H9 (cell line): ENCODE data around the gene CDC42. TPM values are rescaled to one million over a fixed set of nuclear protein-coding genes. Genes with fewer than 3 reads are reported as not detected.

ENCODE experiments used
- DNase-seq: peaks from one replicate; pipeline ENCODE4 v3.0.0-alpha.2; 2017
- H2AFZ ChIP-seq: one replicate; pipeline ENCODE4 v1.6.1; 2013; ENCODE audit warnings: mild to moderate bottlenecking, low read length, control low read depth, moderate library complexity
- H2AK5ac ChIP-seq: 2 replicates; pipeline ENCODE4 v1.6.1; 2013; ENCODE audit warnings: low read length, control low read depth, mixed read lengths; ENCODE audit not compliant: insufficient read length
- H2BK120ac ChIP-seq: one replicate; pipeline ENCODE4 v1.6.1; 2013; ENCODE audit warnings: low read depth, mild to moderate bottlenecking, low read length, control low read depth, inconsistent platforms; ENCODE audit not compliant: poor library complexity, severe bottlenecking
- H2BK12ac ChIP-seq: 2 replicates; pipeline ENCODE4 v1.6.1; 2013; ENCODE audit warnings: low read length, control low read depth, mixed read lengths, low read depth; ENCODE audit not compliant: insufficient read length
- H2BK15ac ChIP-seq: 2 replicates; pipeline ENCODE4 v1.6.1; 2013; ENCODE audit warnings: low read depth, low read length, control low read depth
- H2BK20ac ChIP-seq: one replicate; pipeline ENCODE4 v1.6.1; 2013; ENCODE audit warnings: low read depth, mild to moderate bottlenecking, low read length, control low read depth, inconsistent platforms; ENCODE audit not compliant: poor library complexity, severe bottlenecking
- H2BK5ac ChIP-seq: 2 replicates; pipeline ENCODE4 v1.6.1; 2013; ENCODE audit warnings: low read length, control low read depth, mixed read lengths; ENCODE audit not compliant: insufficient read length
- H3K14ac ChIP-seq: 2 replicates; pipeline ENCODE4 v1.6.1; 2013; ENCODE audit warnings: low read length, control low read depth; ENCODE audit not compliant: insufficient read depth
- H3K18ac ChIP-seq: 2 replicates; pipeline ENCODE4 v1.6.1; 2013; ENCODE audit warnings: low read depth, mild to moderate bottlenecking, mixed read lengths, low read length, control low read depth; ENCODE audit not compliant: insufficient read length
- H3K23ac ChIP-seq: 2 replicates; pipeline ENCODE4 v1.6.1; 2013; ENCODE audit warnings: low read length, control low read depth, mixed read lengths, low read depth; ENCODE audit not compliant: insufficient read length
- H3K23me2 ChIP-seq: 2 replicates; pipeline ENCODE4 v1.6.1; 2013; ENCODE audit warnings: low read depth, mild to moderate bottlenecking, mixed read lengths, low read length, control low read depth; ENCODE audit not compliant: insufficient read length, poor library complexity, severe bottlenecking
- H3K27ac ChIP-seq: 2 replicates; pipeline ENCODE4 v1.5.1; 2013; ENCODE audit warnings: low read length, control low read depth, mixed read lengths, low read depth; ENCODE audit not compliant: insufficient read length
- H3K27me3 ChIP-seq: 2 replicates; pipeline ENCODE4 v1.6.1; 2013; ENCODE audit warnings: low read length, control low read depth, inconsistent platforms; ENCODE audit not compliant: insufficient read depth
- H3K4ac ChIP-seq: 2 replicates; pipeline ENCODE4 v1.6.1; 2013; ENCODE audit warnings: low read depth, mild to moderate bottlenecking, control low read depth, inconsistent platforms, low read length, moderate library complexity
- H3K4me1 ChIP-seq: 2 replicates; pipeline ENCODE4 v1.6.1; 2013; ENCODE audit warnings: low read length, control low read depth, inconsistent platforms; ENCODE audit not compliant: insufficient read depth
- H3K4me2 ChIP-seq: 2 replicates; pipeline ENCODE4 v1.6.1; 2013; ENCODE audit warnings: low read length, control low read depth, mixed read lengths; ENCODE audit not compliant: insufficient read length, insufficient read depth
- H3K56ac ChIP-seq: 2 replicates; pipeline ENCODE4 v1.6.1; 2013; ENCODE audit warnings: low read depth, mild to moderate bottlenecking, mixed read lengths, low read length, control low read depth; ENCODE audit not compliant: insufficient read length
- H3K79me1 ChIP-seq: 2 replicates; pipeline ENCODE4 v1.6.1; 2013; ENCODE audit warnings: low read depth, mild to moderate bottlenecking, moderate library complexity, low read length, control low read depth, inconsistent platforms; ENCODE audit not compliant: insufficient read depth, poor library complexity, severe bottlenecking
- H3K79me2 ChIP-seq: 2 replicates; pipeline ENCODE4 v1.6.1; 2013; ENCODE audit warnings: low read length, control low read depth, inconsistent platforms; ENCODE audit not compliant: insufficient read depth
- H3K9ac ChIP-seq: 2 replicates; pipeline ENCODE4 v1.6.1; 2013; ENCODE audit warnings: low read length, control low read depth, mixed read lengths; ENCODE audit not compliant: insufficient read length; ENCODE audit errors: extremely low read depth
- H3K9me3 ChIP-seq: one replicate; pipeline ENCODE4 v1.6.1; 2013; ENCODE audit warnings: low read depth, low read length, inconsistent platforms; ENCODE audit not compliant: control insufficient read depth
- H3T11ph ChIP-seq: one replicate; pipeline ENCODE4 v1.6.1; 2013; ENCODE audit warnings: mild to moderate bottlenecking, low read length, control low read depth, inconsistent platforms
- H4K20me1 ChIP-seq: one replicate; pipeline ENCODE4 v1.6.1; 2013; ENCODE audit not compliant: control insufficient read depth, insufficient read length, insufficient read depth
- H4K5ac ChIP-seq: 2 replicates; pipeline ENCODE4 v1.6.1; 2013; ENCODE audit warnings: low read depth, mild to moderate bottlenecking, mixed read lengths, low read length, control low read depth; ENCODE audit not compliant: insufficient read length
- H4K8ac ChIP-seq: replicated peaks from 2 replicates; pipeline ENCODE4 v1.6.1; 2013; ENCODE audit warnings: low read length, control low read depth, mixed read lengths, low read depth; ENCODE audit not compliant: insufficient read length
- H4K91ac ChIP-seq: 2 replicates; pipeline ENCODE4 v1.6.1; 2013; ENCODE audit warnings: low read depth, mild to moderate bottlenecking, moderate library complexity, mixed read lengths, low read length, control low read depth; ENCODE audit not compliant: insufficient read length
- H3K27ac Mint-ChIP-seq, 3 experiments: 2 replicates in 2 of 3; 3 replicates in 1 of 3; pipeline ENCODE4 v1.8.0; 2020 to 2021; ENCODE audit warnings: mixed read lengths in 3 of 3, mild to moderate bottlenecking in 1 of 3, moderate library complexity in 1 of 3
- H3K27me3 Mint-ChIP-seq: 2 replicates; pipeline ENCODE4 v1.8.0; 2021; ENCODE audit warnings: low read depth, mild to moderate bottlenecking, moderate library complexity, mixed read lengths
- H3K36me3 Mint-ChIP-seq, 3 experiments: 2 replicates in 2 of 3; 3 replicates in 1 of 3; pipeline ENCODE4 v1.8.0; 2020 to 2021; ENCODE audit warnings: low read depth in 3 of 3, mixed read lengths in 3 of 3; ENCODE audit not compliant: insufficient read depth in 1 of 3
- H3K4me1 Mint-ChIP-seq, 2 experiments: 2 replicates each; pipeline ENCODE4 v1.8.0; 2020; ENCODE audit warnings: mixed read lengths in 2 of 2
- H3K4me3 Mint-ChIP-seq, 2 experiments: 2 replicates in 1 of 2; 3 replicates in 1 of 2; pipeline ENCODE4 v1.8.0; 2020 to 2021; ENCODE audit warnings: mild to moderate bottlenecking in 2 of 2, mixed read lengths in 2 of 2, moderate library complexity in 1 of 2
- H3K9me3 Mint-ChIP-seq, 2 experiments: 2 replicates in 1 of 2; 3 replicates in 1 of 2; pipeline ENCODE4 v1.8.0; 2020; ENCODE audit warnings: mild to moderate bottlenecking in 2 of 2, mixed read lengths in 2 of 2, moderate library complexity in 1 of 2
- WGBS: extraction: QIAGEN DNeasy Blood & Tissue Kit; methylation state at CpG from one replicate; pipeline ENCODE4 v1.1.7; 2013; ENCODE audit warnings: missing lambda C conversion rate, low lambda C conversion rate, mixed read lengths; ENCODE audit not compliant: insufficient read length; ENCODE audit errors: extremely low coverage; 5-methylcytosine and 5-hydroxymethylcytosine counted together
- total RNA-seq: library from RNA; stranded (reverse); gene quantifications from 2 replicates; pipeline ENCODE4 v1.2.1, GENCODE V29; 2021
- TF ChIP-seq, protein P1 (sequence below): fragments of 200-600 bp; sonication (generic); conservative IDR thresholded peaks from 3 replicates; pipeline ENCODE4 v1.8.0; 2021; ENCODE audit warnings: antibody characterized with exemption, mild to moderate bottlenecking

The CDC42 gene
- total RNA-seq, 1 experiment from 2014 or later, result 197 TPM

DNA sequence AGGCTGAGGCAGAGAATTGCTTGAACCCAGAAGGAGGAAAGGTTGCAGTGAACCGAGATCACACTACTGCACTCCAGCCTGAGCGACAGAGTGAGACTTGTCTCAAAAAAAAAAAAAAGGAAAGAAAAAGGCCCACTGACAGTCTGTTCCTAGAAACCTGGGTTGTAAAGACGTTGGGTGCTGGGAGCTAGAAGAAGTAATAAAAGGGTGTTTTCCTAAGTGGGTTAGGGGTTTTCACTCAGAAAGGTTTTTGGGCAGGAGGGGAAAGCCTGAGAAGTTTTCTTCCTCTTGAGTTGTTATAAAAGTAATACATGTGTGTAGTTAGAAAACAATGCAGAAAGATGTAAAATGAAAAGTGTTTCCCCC, 25.6 kb upstream of the CDC42 start:
- no peaks in the 10 kb centered on the region for H4K20me1 ChIP-seq
- H3K14ac ChIP-seq, result no peak overlapping the region
- no peak overlapping the region for H2BK5ac ChIP-seq
- H3K23me2 ChIP-seq, result peaks cover 5% of the 10 kb centered on the region
- H3K9me3 ChIP-seq, result no peaks in the 10 kb centered on the region
- H4K8ac ChIP-seq, result no peak overlapping the region
- no peak overlapping the region for H2BK12ac ChIP-seq
- H3K27me3 Mint-ChIP-seq, result no peaks in the 10 kb centered on the region
- H4K5ac ChIP-seq, result no peak overlapping the region
- no peak overlapping the region for H2BK15ac ChIP-seq
- peaks cover 0 to 15% (median 9%) of the 10 kb centered on the region in 3 experiments; a peak in 5 of 7 replicates for H3K36me3 Mint-ChIP-seq
- no peak overlapping the region for H2AK5ac ChIP-seq
- H3K23ac ChIP-seq, result no peak overlapping the region
- no peaks in the 10 kb centered on the region for H3K79me2 ChIP-seq
- H3K27ac ChIP-seq, result no peak overlapping the region
- no peak overlapping the region for H2BK20ac ChIP-seq
- H2BK120ac ChIP-seq, result no peak overlapping the region
- peaks cover 3% of the 10 kb centered on the region; the same call in 1 of the 2 replicates for H3K4me1 ChIP-seq
- H2AFZ ChIP-seq, result no peak overlapping the region
- H3K9me3 Mint-ChIP-seq, result peaks cover 0 to 5% of the 10 kb centered on the region in 2 experiments; a peak in 2 of 5 replicates
- no peak overlapping the region for H3T11ph ChIP-seq
- no peaks in the 10 kb centered on the region for H3K27me3 ChIP-seq
- no peak overlapping the region for H3K9ac ChIP-seq
- H4K91ac ChIP-seq, result no peak overlapping the region
- peaks cover 20 to 34% of the 10 kb centered on the region in 2 experiments for H3K4me1 Mint-ChIP-seq
- TF ChIP-seq, protein P1, sequence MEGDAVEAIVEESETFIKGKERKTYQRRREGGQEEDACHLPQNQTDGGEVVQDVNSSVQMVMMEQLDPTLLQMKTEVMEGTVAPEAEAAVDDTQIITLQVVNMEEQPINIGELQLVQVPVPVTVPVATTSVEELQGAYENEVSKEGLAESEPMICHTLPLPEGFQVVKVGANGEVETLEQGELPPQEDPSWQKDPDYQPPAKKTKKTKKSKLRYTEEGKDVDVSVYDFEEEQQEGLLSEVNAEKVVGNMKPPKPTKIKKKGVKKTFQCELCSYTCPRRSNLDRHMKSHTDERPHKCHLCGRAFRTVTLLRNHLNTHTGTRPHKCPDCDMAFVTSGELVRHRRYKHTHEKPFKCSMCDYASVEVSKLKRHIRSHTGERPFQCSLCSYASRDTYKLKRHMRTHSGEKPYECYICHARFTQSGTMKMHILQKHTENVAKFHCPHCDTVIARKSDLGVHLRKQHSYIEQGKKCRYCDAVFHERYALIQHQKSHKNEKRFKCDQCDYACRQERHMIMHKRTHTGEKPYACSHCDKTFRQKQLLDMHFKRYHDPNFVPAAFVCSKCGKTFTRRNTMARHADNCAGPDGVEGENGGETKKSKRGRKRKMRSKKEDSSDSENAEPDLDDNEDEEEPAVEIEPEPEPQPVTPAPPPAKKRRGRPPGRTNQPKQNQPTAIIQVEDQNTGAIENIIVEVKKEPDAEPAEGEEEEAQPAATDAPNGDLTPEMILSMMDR, result no peak
- H3K56ac ChIP-seq, result no peak overlapping the region
- H3K79me1 ChIP-seq, result no peaks in the 10 kb centered on the region
- no peak overlapping the region for H3K27ac Mint-ChIP-seq
- no peak overlapping the region for H3K4me2 ChIP-seq
- no peak for DNase-seq
- WGBS, result no CpG with 5 or more reads among the region's 3 CpGs
- H3K4me3 Mint-ChIP-seq, result peak overlapping the region; percentile 83 to 87; a peak in 4 of 5 replicates
- no peak overlapping the region for H3K4ac ChIP-seq
- H3K18ac ChIP-seq, result no peak overlapping the region
